Gastroesophageal sphincter (tissue), 4 donors: Measurements from ENCODE around the gene KNDC1. TPM values are rescaled to one million over a fixed set of nuclear protein-coding genes. Genes with fewer than 3 reads are reported as not detected.
"Not testable (repeated sequence)": the region's sequence is repeated elsewhere in the genome, so short reads cannot be mapped to it uniquely, and the experiment has no call there.

ENCODE experiments used
- ATAC-seq: fragments of 150-250 bp; one replicate; pipeline ENCODE4 v1.9.1; 2016; ENCODE audit warnings: mild to moderate bottlenecking, moderate library complexity
- H3K27ac ChIP-seq, 4 donors: fragments of 200-600 bp; sonication (generic) in 3 of 4; 1 replicate in 3 of 4; 2 replicates in 1 of 4; pipeline ENCODE4 v1.5.1; 2016 to 2019
- H3K27me3 ChIP-seq: fragments of 200-600 bp; sonication (generic); one replicate; pipeline ENCODE4 v1.5.1; 2019
- H3K36me3 ChIP-seq, 2 donors: fragments of 200-600 bp; sonication (generic); one replicate each; pipeline ENCODE4 v1.5.1; 2019; ENCODE audit warnings: control low read depth in 1 of 2
- H3K4me1 ChIP-seq, 3 donors: fragments of 200-600 bp; sonication (generic); 1 replicate in 2 of 3; 2 replicates in 1 of 3; pipeline ENCODE4 v1.5.1; 2016 to 2019; ENCODE audit warnings: control low read depth in 2 of 3
- H3K4me3 ChIP-seq, 2 donors: fragments of 200-600 bp; sonication (generic); one replicate each; pipeline ENCODE4 v1.5.1; 2019; ENCODE audit warnings: mild to moderate bottlenecking in 1 of 2, moderate library complexity in 1 of 2
- H3K9me3 ChIP-seq, 3 donors: fragments of 200-600 bp; sonication (generic); one replicate each; pipeline ENCODE4 v1.5.1; 2017 to 2019; ENCODE audit warnings: control low read depth in 2 of 3
- CTCF ChIP-seq, 4 experiments: fragments of 200-600 bp in 2 of 4; fragments of 450-650 bp in 2 of 4; sonication (generic) in 1 of 4; IDR thresholded peaks; one replicate each; pipeline ENCODE4 v1.5.1; 2017 to 2019; ENCODE audit warnings: antibody characterized with exemption in 4 of 4, mild to moderate bottlenecking in 2 of 4, moderate library complexity in 2 of 4
- EP300 ChIP-seq: sonication (generic); formaldehyde crosslinking; IDR thresholded peaks from one replicate; pipeline ENCODE4 v1.6.1; 2017; ENCODE audit warnings: antibody characterized with exemption, mild to moderate bottlenecking
- POLR2A ChIP-seq, 2 donors: fragments of 450-650 bp; IDR thresholded peaks; one replicate each; pipeline ENCODE4 v1.6.1; 2017; ENCODE audit warnings: antibody characterized with exemption in 2 of 2, mild to moderate bottlenecking in 2 of 2, moderate library complexity in 1 of 2
- POLR2AphosphoS5 ChIP-seq: sonication (generic); formaldehyde crosslinking; IDR thresholded peaks from one replicate; pipeline ENCODE4 v1.6.1; 2017; ENCODE audit warnings: antibody characterized with exemption
- WGBS, 2 donors: methylation state at CpG; one replicate each; pipeline ENCODE4 v1.1.5; 2018; ENCODE audit warnings: low coverage in 1 of 2; 5-methylcytosine and 5-hydroxymethylcytosine counted together
- total RNA-seq, 4 donors: library from RNA; depleted of rRNA; stranded (reverse); fragments of >200 nt; gene quantifications; one replicate each; pipeline ENCODE4 v1.1.0, GENCODE V29; 2016

The KNDC1 gene
- total RNA-seq, 4 donors from 2014 or later = 0.62 to 3.4 (median 0.98) TPM

- Histone ChIP-seq H3K36me3 (no peaks in the 10 kb centered on the region), H3K4me1 (peaks cover 0 to 54% (median 26%) of the 10 kb centered on the region in 3 donors), H3K9me3 (no peaks in the 10 kb centered on the region), H3K27ac (peak overlapping the region; percentile 72 to 92 (median 90)), H3K27me3 (peaks cover 7% of the 10 kb centered on the region), H3K4me3 (peak overlapping the region; percentile 77 to 97)
- no peak for TF ChIP-seq POLR2AphosphoS5
- TF ChIP-seq EP300 = no peak
- TF ChIP-seq POLR2A (IDR thresholded peaks at IDR 0.05) = no peak
- TF ChIP-seq CTCF (IDR thresholded peaks at IDR 0.05) = no peak
- WGBS, 2 donors = 0% methylated on average over 1 of the region's 50 CpGs; no CpG with 5 or more reads in 1 of the 2 donors
- peak; percentile 65 for ATAC-seq
Observed at GRCh38 chr10:133260895-133261725, 101.1 kb downstream of the KNDC1 start.

- peaks cover 0 to 54% (median 26%) of the 10 kb centered on the region in 3 donors for H3K4me1 ChIP-seq
- H3K36me3 ChIP-seq = no peaks in the 10 kb centered on the region
- TF ChIP-seq EP300 (no peak), POLR2AphosphoS5 (no peak), CTCF (IDR thresholded peaks at IDR 0.05) (no peak), POLR2A (IDR thresholded peaks at IDR 0.05) (peak; percentile 42 to 49)
- peak; percentile 74 for ATAC-seq
- peak overlapping the region; percentile 77 to 97 for H3K4me3 ChIP-seq
- 0% methylated on average over 7 of the region's 79 CpGs; no CpG with 5 or more reads in 1 of the 2 donors for WGBS, 2 donors
- peaks cover 7% of the 10 kb centered on the region for H3K27me3 ChIP-seq
- no peaks in the 10 kb centered on the region for H3K9me3 ChIP-seq
- peak overlapping the region; percentile 72 to 92 (median 90) for H3K27ac ChIP-seq
Observed at GRCh38 chr10:133261726-133262325, 101.8 kb downstream of the KNDC1 start.

GRCh38 chr10:133262696-133263095, 102.7 kb downstream of the KNDC1 start:
- TF ChIP-seq POLR2AphosphoS5 = no peak
- no peak for TF ChIP-seq EP300
- TF ChIP-seq POLR2A (IDR thresholded peaks at IDR 0.05) = no peak
- TF ChIP-seq CTCF (IDR thresholded peaks at IDR 0.05) = no peak
- no peak for ATAC-seq

DNA sequence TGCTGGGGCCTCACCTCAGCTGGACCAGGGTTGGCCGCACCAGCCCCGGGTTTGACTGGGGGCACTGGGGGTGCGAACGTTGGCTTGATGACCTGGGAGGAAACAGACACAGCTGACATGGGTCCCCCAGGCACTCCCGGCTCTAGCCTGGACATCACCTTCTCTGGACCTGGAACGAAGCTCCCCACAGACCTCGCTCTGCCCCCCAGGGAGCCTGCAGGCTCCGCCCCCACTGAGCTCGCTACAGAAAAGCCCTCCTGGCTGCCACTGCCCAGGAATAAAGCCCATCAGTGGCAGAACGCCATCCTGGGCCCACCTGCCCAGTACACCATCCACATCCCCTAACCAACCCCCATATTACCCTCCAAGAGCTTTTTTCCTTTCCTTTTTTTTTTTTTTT, 103.7 kb downstream of the KNDC1 start:
- Histone ChIP-seq H3K27me3 (no peaks in the 10 kb centered on the region), H3K9me3 (no peaks in the 10 kb centered on the region), H3K4me1 (peaks cover 0 to 38% (median 12%) of the 10 kb centered on the region in 3 donors), H3K27ac (no peak overlapping the region), H3K36me3 (peaks cover 0 to 4% of the 10 kb centered on the region in 2 donors), H3K4me3 (no peak overlapping the region)
- TF ChIP-seq POLR2A (IDR thresholded peaks at IDR 0.05) = no peak
- TF ChIP-seq EP300 = no peak
- ATAC-seq = no peak
- 88% methylated on average over 9 of the region's 10 CpGs; no CpG with 5 or more reads in 1 of the 2 donors for WGBS, 2 donors

More at GRCh38 chr10:133262696-133263095, 102.7 kb downstream of the KNDC1 start:
- peaks cover 0 to 47% (median 19%) of the 10 kb centered on the region in 3 donors for H3K4me1 ChIP-seq
- no peaks in the 10 kb centered on the region for H3K36me3 ChIP-seq
- WGBS, 2 donors = no CpG with 5 or more reads among the region's 14 CpGs
- H3K27me3 ChIP-seq = no peaks in the 10 kb centered on the region
- H3K4me3 ChIP-seq = peak overlapping the region in 1 of 2 donors; percentile 97
- H3K9me3 ChIP-seq = no peaks in the 10 kb centered on the region
- H3K27ac ChIP-seq = peak overlapping the region in 1 of 4 donors; percentile 92

DNA sequence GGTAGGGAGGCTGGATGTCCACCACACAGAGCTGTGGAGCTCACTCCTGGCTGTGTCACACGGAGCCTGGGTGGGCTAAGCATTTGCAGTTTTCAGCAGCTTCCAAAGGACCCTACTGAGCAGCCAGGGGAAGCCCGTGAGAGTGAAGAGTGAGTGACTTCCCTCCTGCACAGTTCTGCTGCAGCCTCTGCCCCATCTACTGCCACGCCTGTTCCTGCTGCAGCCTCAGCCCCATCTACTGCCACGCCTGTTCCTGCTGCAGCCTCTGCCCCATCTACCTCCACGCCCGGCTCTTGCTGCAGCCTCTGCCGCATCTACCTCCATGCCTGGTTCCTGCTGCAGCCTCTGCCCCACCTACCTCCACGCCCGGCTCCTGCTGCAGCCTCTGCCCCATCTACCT, 104.4 kb downstream of the KNDC1 start:
- H3K27ac ChIP-seq = no peak overlapping the region
- no peaks in the 10 kb centered on the region for H3K9me3 ChIP-seq
- H3K4me3 ChIP-seq = no peak overlapping the region
- peaks cover 0 to 30% (median 7%) of the 10 kb centered on the region in 3 donors for H3K4me1 ChIP-seq
- H3K36me3 ChIP-seq = peaks cover 0 to 12% of the 10 kb centered on the region in 2 donors
- 57 to 63% methylated on average over 7 of the region's 9 CpGs for WGBS, 2 donors
- no peaks in the 10 kb centered on the region for H3K27me3 ChIP-seq
- no peak for TF ChIP-seq EP300
- no peak for TF ChIP-seq POLR2A (IDR thresholded peaks at IDR 0.05)
- no peak for TF ChIP-seq CTCF (IDR thresholded peaks at IDR 0.05)
- TF ChIP-seq POLR2AphosphoS5 = no peak
- no peak for ATAC-seq

DNA sequence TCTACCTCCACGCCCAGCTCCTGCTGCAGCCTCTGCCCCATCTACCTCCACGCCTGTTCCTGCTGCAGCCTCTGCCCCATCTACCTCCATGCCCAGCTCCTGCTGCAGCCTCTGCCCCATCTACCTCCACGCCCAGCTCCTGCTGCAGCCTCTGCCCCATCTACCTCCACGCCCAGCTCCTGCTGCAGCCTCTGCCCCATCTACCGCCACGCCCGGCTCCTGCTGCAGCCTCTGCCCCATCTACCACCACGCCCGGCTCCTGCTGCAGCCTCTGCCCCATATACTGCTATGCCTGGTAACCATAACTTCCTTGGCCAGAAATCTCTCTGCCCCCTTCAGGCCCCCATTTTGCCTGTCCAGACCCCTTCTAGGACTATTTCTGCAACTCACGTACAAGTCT, 105.0 kb downstream of the KNDC1 start:
- not testable (repeated sequence) for H3K9me3 ChIP-seq
- WGBS, 2 donors = 75 to 93% methylated on average over 5 to 7 of the region's 10 CpGs

More for the DNA sequence above, 105.0 kb downstream of the KNDC1 start:
- not testable (repeated sequence) for H3K27me3 ChIP-seq, H3K4me3 ChIP-seq, H3K27ac ChIP-seq, ATAC-seq
- Histone ChIP-seq H3K36me3 (peaks cover 0 to 18% of the 10 kb centered on the region in 2 donors), H3K4me1 (peaks cover 0 to 24% (median 1%) of the 10 kb centered on the region in 3 donors)
